ENCODE measurements around the gene BTBD6. TPM values are rescaled to one million over a fixed set of nuclear protein-coding genes. Genes with fewer than 3 reads are reported as not detected.

Gene BTBD6
- total and polyA plus RNA-seq, 2 donors = 26.3 to 44.9 TPM

- Histone ChIP-seq H3K27me3 (ENCODE audit: control insufficient read depth in 2 of 2, insufficient read depth in 1 of 2, low read length in 1 of 2) (peaks cover 34 to 64% of the 10 kb centered on the region in 2 donors), H3K4me3 (ENCODE audit: low read length in 2 of 2) (no peak overlapping the region), H3K4me1 (ENCODE audit: control insufficient read depth in 2 of 2, insufficient read depth in 2 of 2, low read length in 2 of 2) (peaks cover 0 to 14% of the 10 kb centered on the region in 2 donors), H3K9me3 (ENCODE audit: control insufficient read depth in 2 of 2, insufficient read depth in 1 of 2, low read length in 1 of 2) (no peaks in the 10 kb centered on the region), H3K27ac (ENCODE audit: low read depth in 1 of 2, low read length in 1 of 2) (no peak overlapping the region), H3K36me3 (ENCODE audit: control insufficient read depth in 2 of 2, insufficient read depth in 2 of 2, low read length in 1 of 2) (no peaks in the 10 kb centered on the region)
- peak in 3 of 9 donors; percentile 26 to 51 (median 39) for DNase-seq (ENCODE audit: low read depth in 6 of 9, low spot score in 9 of 9)
- 14% methylated on average over 18 of the region's 18 CpGs for WGBS
These were observed 45.2 kb upstream of the BTBD6 start for GRCh38 chr14:105203057-105203531.

GRCh38 chr14:105203701-105204100 is 44.6 kb upstream of the BTBD6 start:
- DNase-seq (ENCODE audit: low read depth in 6 of 9, low spot score in 9 of 9) = no peak
- H3K27me3 ChIP-seq (ENCODE audit: control insufficient read depth in 2 of 2, insufficient read depth in 1 of 2, low read length in 1 of 2) = peaks cover 28 to 58% of the 10 kb centered on the region in 2 donors
- 82% methylated on average over 6 of the region's 6 CpGs for WGBS
- no peak overlapping the region for H3K4me3 ChIP-seq (ENCODE audit: low read length in 2 of 2)
- no peaks in the 10 kb centered on the region for H3K9me3 ChIP-seq (ENCODE audit: control insufficient read depth in 2 of 2, insufficient read depth in 1 of 2, low read length in 1 of 2)
- H3K27ac ChIP-seq (ENCODE audit: low read depth in 1 of 2, low read length in 1 of 2) = no peak overlapping the region
- H3K4me1 ChIP-seq (ENCODE audit: control insufficient read depth in 2 of 2, insufficient read depth in 2 of 2, low read length in 2 of 2) = peaks cover 0 to 14% of the 10 kb centered on the region in 2 donors
- no peaks in the 10 kb centered on the region for H3K36me3 ChIP-seq (ENCODE audit: control insufficient read depth in 2 of 2, insufficient read depth in 2 of 2, low read length in 1 of 2)

DNA sequence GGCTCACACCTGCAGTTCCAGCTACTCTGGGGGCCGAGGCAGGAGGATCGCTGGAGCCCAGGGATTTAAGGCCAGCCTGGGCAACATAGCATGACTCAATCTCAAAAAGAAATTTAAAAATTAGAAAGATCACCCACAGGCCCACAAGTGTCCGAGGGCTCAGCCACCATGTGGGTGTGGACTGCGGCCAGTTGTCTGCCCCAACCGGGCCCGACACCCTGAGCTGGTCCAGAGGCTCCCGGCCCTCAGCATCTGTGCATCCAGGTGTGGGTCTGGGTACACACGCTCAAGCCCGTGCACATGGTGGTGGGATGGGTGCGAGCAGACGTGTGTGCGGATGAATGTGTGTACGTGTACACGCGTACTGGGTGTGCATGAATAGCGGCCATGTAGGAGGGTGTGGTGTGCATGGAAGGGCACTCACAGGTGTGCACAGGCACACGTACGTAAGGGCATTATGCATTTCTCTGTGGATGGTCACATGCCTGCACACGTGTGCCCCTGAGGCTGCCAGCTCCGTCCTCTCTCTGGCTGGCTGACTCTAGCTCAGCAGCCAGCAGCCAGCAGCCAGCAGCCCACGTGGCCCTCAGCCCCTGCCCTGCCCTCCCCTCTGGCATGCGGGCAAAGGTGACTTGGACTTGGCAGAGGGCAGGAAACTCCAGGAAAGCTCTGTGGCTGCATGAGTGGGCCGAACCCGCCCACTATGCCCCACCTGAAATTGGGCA is 44.0 kb upstream of the BTBD6 start:
- H3K27me3 ChIP-seq (ENCODE audit: control insufficient read depth in 2 of 2, insufficient read depth in 1 of 2, low read length in 1 of 2) = peaks cover 22 to 51% of the 10 kb centered on the region in 2 donors
- 76% methylated on average over 24 of the region's 24 CpGs for WGBS
- H3K4me3 ChIP-seq (ENCODE audit: low read length in 2 of 2) = no peak overlapping the region
- no peak overlapping the region for H3K27ac ChIP-seq (ENCODE audit: low read depth in 1 of 2, low read length in 1 of 2)
- no peak for DNase-seq (ENCODE audit: low read depth in 6 of 9, low spot score in 9 of 9)
- H3K4me1 ChIP-seq (ENCODE audit: control insufficient read depth in 2 of 2, insufficient read depth in 2 of 2, low read length in 2 of 2) = peaks cover 0 to 14% of the 10 kb centered on the region in 2 donors
- H3K9me3 ChIP-seq (ENCODE audit: control insufficient read depth in 2 of 2, insufficient read depth in 1 of 2, low read length in 1 of 2) = no peaks in the 10 kb centered on the region
- peaks cover 0 to 3% of the 10 kb centered on the region in 2 donors for H3K36me3 ChIP-seq (ENCODE audit: control insufficient read depth in 2 of 2, insufficient read depth in 2 of 2, low read length in 1 of 2)

GRCh38 chr14:105204931-105205672 is 43.2 kb upstream of the BTBD6 start:
- Histone ChIP-seq H3K27me3 (ENCODE audit: control insufficient read depth in 2 of 2, insufficient read depth in 1 of 2, low read length in 1 of 2) (peaks cover 19 to 44% of the 10 kb centered on the region in 2 donors), H3K27ac (ENCODE audit: low read depth in 1 of 2, low read length in 1 of 2) (no peak overlapping the region), H3K36me3 (ENCODE audit: control insufficient read depth in 2 of 2, insufficient read depth in 2 of 2, low read length in 1 of 2) (peaks cover 3 to 10% of the 10 kb centered on the region in 2 donors), H3K4me3 (ENCODE audit: low read length in 2 of 2) (no peak overlapping the region), H3K4me1 (ENCODE audit: control insufficient read depth in 2 of 2, insufficient read depth in 2 of 2, low read length in 2 of 2) (peaks cover 0 to 14% of the 10 kb centered on the region in 2 donors), H3K9me3 (ENCODE audit: control insufficient read depth in 2 of 2, insufficient read depth in 1 of 2, low read length in 1 of 2) (no peaks in the 10 kb centered on the region)
- no peak for DNase-seq (ENCODE audit: low read depth in 6 of 9, low spot score in 9 of 9)
- WGBS = 77% methylated on average over 21 of the region's 21 CpGs

- Histone ChIP-seq H3K36me3 (ENCODE audit: control insufficient read depth in 2 of 2, insufficient read depth in 2 of 2, low read length in 1 of 2) (peaks cover 4 to 14% of the 10 kb centered on the region in 2 donors), H3K4me1 (ENCODE audit: control insufficient read depth in 2 of 2, insufficient read depth in 2 of 2, low read length in 2 of 2) (peaks cover 0 to 14% of the 10 kb centered on the region in 2 donors), H3K4me3 (ENCODE audit: low read length in 2 of 2) (no peak overlapping the region), H3K27ac (ENCODE audit: low read depth in 1 of 2, low read length in 1 of 2) (no peak overlapping the region), H3K9me3 (ENCODE audit: control insufficient read depth in 2 of 2, insufficient read depth in 1 of 2, low read length in 1 of 2) (no peaks in the 10 kb centered on the region), H3K27me3 (ENCODE audit: control insufficient read depth in 2 of 2, insufficient read depth in 1 of 2, low read length in 1 of 2) (peaks cover 17 to 37% of the 10 kb centered on the region in 2 donors)
- 64% methylated on average over 12 of the region's 12 CpGs for WGBS
- no peak for DNase-seq (ENCODE audit: low read depth in 6 of 9, low spot score in 9 of 9)
These were observed 42.6 kb upstream of the BTBD6 start for GRCh38 chr14:105205673-105206208.

DNA sequence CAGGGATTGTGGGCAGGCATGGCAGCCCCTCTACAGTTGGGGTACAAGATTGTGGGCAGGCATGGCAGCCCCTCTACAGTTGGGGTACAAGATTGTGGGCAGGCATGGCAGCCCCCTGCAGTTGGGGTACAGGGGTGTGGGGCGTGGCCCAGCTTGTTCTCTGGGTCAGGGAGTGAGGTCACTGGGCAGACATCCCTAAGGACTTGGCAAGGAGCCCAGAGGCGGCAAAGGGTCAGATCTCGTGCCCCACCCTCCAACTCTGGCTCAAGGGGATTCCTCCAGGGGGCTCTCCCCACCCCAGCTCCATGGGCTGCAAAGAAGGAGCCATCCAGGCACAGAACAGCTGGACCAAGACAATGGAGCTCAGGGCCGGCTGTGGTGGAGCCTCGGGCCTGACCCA is 41.5 kb upstream of the BTBD6 start:
- H3K4me1 ChIP-seq (ENCODE audit: control insufficient read depth in 2 of 2, insufficient read depth in 2 of 2, low read length in 2 of 2) = peaks cover 0 to 6% of the 10 kb centered on the region in 2 donors
- no peak for DNase-seq (ENCODE audit: low read depth in 6 of 9, low spot score in 9 of 9)

GRCh38 chr14:105207460-105207901 is 40.9 kb upstream of the BTBD6 start:
- H3K4me1 ChIP-seq (ENCODE audit: control insufficient read depth in 2 of 2, insufficient read depth in 2 of 2, low read length in 2 of 2) = peaks cover 0 to 3% of the 10 kb centered on the region in 2 donors
- peaks cover 4 to 19% of the 10 kb centered on the region in 2 donors for H3K36me3 ChIP-seq (ENCODE audit: control insufficient read depth in 2 of 2, insufficient read depth in 2 of 2, low read length in 1 of 2)
- H3K9me3 ChIP-seq (ENCODE audit: control insufficient read depth in 2 of 2, insufficient read depth in 1 of 2, low read length in 1 of 2) = no peaks in the 10 kb centered on the region
- no peak overlapping the region for H3K4me3 ChIP-seq (ENCODE audit: low read length in 2 of 2)
- H3K27me3 ChIP-seq (ENCODE audit: control insufficient read depth in 2 of 2, insufficient read depth in 1 of 2, low read length in 1 of 2) = peaks cover 4 to 20% of the 10 kb centered on the region in 2 donors
- no peak for DNase-seq (ENCODE audit: low read depth in 6 of 9, low spot score in 9 of 9)
- 94% methylated on average over 13 of the region's 13 CpGs for WGBS
- no peak overlapping the region for H3K27ac ChIP-seq (ENCODE audit: low read depth in 1 of 2, low read length in 1 of 2)

More for the DNA sequence above, 41.5 kb upstream of the BTBD6 start:
- Histone ChIP-seq H3K27me3 (ENCODE audit: control insufficient read depth in 2 of 2, insufficient read depth in 1 of 2, low read length in 1 of 2) (peaks cover 9 to 26% of the 10 kb centered on the region in 2 donors), H3K4me3 (ENCODE audit: low read length in 2 of 2) (no peak overlapping the region), H3K9me3 (ENCODE audit: control insufficient read depth in 2 of 2, insufficient read depth in 1 of 2, low read length in 1 of 2) (no peaks in the 10 kb centered on the region), H3K27ac (ENCODE audit: low read depth in 1 of 2, low read length in 1 of 2) (no peak overlapping the region), H3K36me3 (ENCODE audit: control insufficient read depth in 2 of 2, insufficient read depth in 2 of 2, low read length in 1 of 2) (peaks cover 4 to 19% of the 10 kb centered on the region in 2 donors)
- 85% methylated on average over 5 of the region's 5 CpGs for WGBS

GRCh38 chr14:105207996-105208737 is 40.2 kb upstream of the BTBD6 start:
- H3K27me3 ChIP-seq (ENCODE audit: control insufficient read depth in 2 of 2, insufficient read depth in 1 of 2, low read length in 1 of 2) = peaks cover 0 to 13% of the 10 kb centered on the region in 2 donors
- no peak for DNase-seq (ENCODE audit: low read depth in 6 of 9, low spot score in 9 of 9)
- H3K27ac ChIP-seq (ENCODE audit: low read depth in 1 of 2, low read length in 1 of 2) = no peak overlapping the region
- WGBS = 96% methylated on average over 25 of the region's 25 CpGs
- H3K4me1 ChIP-seq (ENCODE audit: control insufficient read depth in 2 of 2, insufficient read depth in 2 of 2, low read length in 2 of 2) = peaks cover 0 to 1% of the 10 kb centered on the region in 2 donors
- peaks cover 6 to 23% of the 10 kb centered on the region in 2 donors for H3K36me3 ChIP-seq (ENCODE audit: control insufficient read depth in 2 of 2, insufficient read depth in 2 of 2, low read length in 1 of 2)
- H3K9me3 ChIP-seq (ENCODE audit: control insufficient read depth in 2 of 2, insufficient read depth in 1 of 2, low read length in 1 of 2) = no peaks in the 10 kb centered on the region
- H3K4me3 ChIP-seq (ENCODE audit: low read length in 2 of 2) = no peak overlapping the region
